IMR-90 (cell line): ENCODE measurements around the gene TPD52L2. TPM values are rescaled to one million over a fixed set of nuclear protein-coding genes. Genes with fewer than 3 reads are reported as not detected.

Source experiments
- ATAC-seq: fragments of 200-7000 bp; cut with Tn5 transposase; 2 replicates; pipeline ENCODE4 v1.9.1; 2020; ENCODE audit warnings: low read depth, mild to moderate bottlenecking, moderate library complexity
- BruUV-seq: library from RNA; stranded (reverse); fragments of 400-500 nt; replicated peaks from 2 replicates; lab custom pipeline; 2021; lab: Mats Ljungman, UMichigan
- CTCF ChIA-PET: fragments of 300-600 bp; formaldehyde crosslinking; extraction: SDS; loops from one replicate; lab custom pipeline; 2021; ENCODE audit warnings: antibody characterized with exemption; lab: Yijun Ruan, JAX
- POLR2A ChIA-PET: fragments of 300-600 bp; sonication (Branson Sonifier 250); formaldehyde crosslinking; loops from one replicate; lab custom pipeline; 2022; ENCODE audit warnings: antibody characterized with exemption; ENCODE audit not compliant: unreplicated experiment; lab: Charles Lee
- DNase-seq: peaks from one replicate; pipeline ENCODE4 v3.0.0; 2013
- H2AFZ ChIP-seq: replicated peaks from 2 replicates; pipeline ENCODE3; 2013; ENCODE audit warnings: low read length, mild to moderate bottlenecking; ENCODE audit not compliant: poor library complexity
- H2AK5ac ChIP-seq: 2 replicates; pipeline ENCODE4 v1.6.1; 2013; ENCODE audit warnings: low read depth, low read length, inconsistent platforms
- H2AK9ac ChIP-seq: replicated peaks from 2 replicates; pipeline ENCODE3; 2013; ENCODE audit warnings: mild to moderate bottlenecking, low read depth, low read length, moderate library complexity; ENCODE audit not compliant: poor library complexity
- H2BK120ac ChIP-seq: 2 replicates; pipeline ENCODE4 v1.6.1; 2013; ENCODE audit warnings: low read depth, low read length, inconsistent platforms
- H2BK15ac ChIP-seq: 3 replicates; pipeline ENCODE4 v1.6.1; 2013; ENCODE audit warnings: low read depth, low read length, inconsistent platforms
- H2BK20ac ChIP-seq: 2 replicates; pipeline ENCODE4 v1.6.1; 2013; ENCODE audit warnings: low read depth, mild to moderate bottlenecking, inconsistent platforms, low read length, moderate library complexity
- H2BK5ac ChIP-seq: 2 replicates; pipeline ENCODE4 v1.6.1; 2013; ENCODE audit warnings: mild to moderate bottlenecking, low read depth, low read length, inconsistent platforms; ENCODE audit not compliant: poor library complexity, severe bottlenecking
- H3K14ac ChIP-seq: replicated peaks from 2 replicates; pipeline ENCODE4 v1.6.1; 2013; ENCODE audit warnings: low read depth, low read length, inconsistent platforms
- H3K18ac ChIP-seq: 2 replicates; pipeline ENCODE4 v1.6.1; 2013; ENCODE audit warnings: low read depth, low read length, control low read depth
- H3K23ac ChIP-seq: 2 replicates; pipeline ENCODE4 v1.6.1; 2013; ENCODE audit warnings: low read depth, low read length, inconsistent platforms
- H3K27ac ChIP-seq: 2 replicates; pipeline ENCODE4 v1.5.1; 2013; ENCODE audit warnings: mild to moderate bottlenecking, control low read depth, low read length; ENCODE audit not compliant: insufficient read depth
- H3K27me3 ChIP-seq: 2 replicates; pipeline ENCODE4 v1.6.1; 2013; ENCODE audit warnings: low read length; ENCODE audit not compliant: control insufficient read depth, insufficient read depth
- H3K36me3 ChIP-seq: 2 replicates; pipeline ENCODE4 v1.6.1; 2013; ENCODE audit warnings: low read length, mixed read lengths; ENCODE audit not compliant: control insufficient read depth, insufficient read depth
- H3K4ac ChIP-seq: 2 replicates; pipeline ENCODE4 v1.6.1; 2013; ENCODE audit warnings: low read depth, low read length, inconsistent platforms
- H3K4me1 ChIP-seq: 2 replicates; pipeline ENCODE4 v1.6.1; 2013; ENCODE audit warnings: low read length, mixed read lengths; ENCODE audit not compliant: control insufficient read depth, insufficient read depth
- H3K4me2 ChIP-seq: 2 replicates; pipeline ENCODE4 v1.6.1; 2013; ENCODE audit warnings: low read depth, mild to moderate bottlenecking, control low read depth, low read length, moderate library complexity
- H3K4me3 ChIP-seq: 2 replicates; pipeline ENCODE4 v1.5.1; 2013; ENCODE audit warnings: low read depth, mild to moderate bottlenecking, control low read depth, low read length, moderate library complexity; ENCODE audit not compliant: insufficient read depth
- H3K56ac ChIP-seq: 2 replicates; pipeline ENCODE4 v1.6.1; 2013; ENCODE audit warnings: low read length, inconsistent platforms; ENCODE audit not compliant: insufficient read depth; ENCODE audit errors: extremely low read depth
- H3K79me1 ChIP-seq, 2 experiments: 2 replicates each; pipeline ENCODE4 v1.6.1; 2013; ENCODE audit warnings: low read length in 2 of 2, inconsistent platforms in 1 of 2, low read depth in 1 of 2
- H3K9ac ChIP-seq: 2 replicates; pipeline ENCODE4 v1.6.1; 2013; ENCODE audit warnings: low read depth, low read length, control low read depth
- H3K9me1 ChIP-seq: 2 replicates; pipeline ENCODE4 v1.6.1; 2013; ENCODE audit warnings: low read length, inconsistent platforms; ENCODE audit not compliant: insufficient read depth
- H3K9me3 ChIP-seq: 2 replicates; pipeline ENCODE4 v1.6.1; 2013; ENCODE audit warnings: low read length; ENCODE audit not compliant: control insufficient read depth, insufficient read depth
- H4K20me1 ChIP-seq: 2 replicates; pipeline ENCODE4 v1.6.1; 2013; ENCODE audit warnings: low read length, inconsistent platforms; ENCODE audit not compliant: insufficient read depth
- H4K5ac ChIP-seq: 2 replicates; pipeline ENCODE4 v1.6.1; 2013; ENCODE audit warnings: mild to moderate bottlenecking, low read depth, low read length, control low read depth
- H4K8ac ChIP-seq, 2 experiments: 2 replicates each; pipeline ENCODE4 v1.6.1; 2013; ENCODE audit warnings: low read depth in 2 of 2, low read length in 2 of 2, control low read depth in 1 of 2, inconsistent platforms in 1 of 2
- H4K91ac ChIP-seq: 2 replicates; pipeline ENCODE4 v1.6.1; 2013; ENCODE audit warnings: low read depth, low read length, inconsistent platforms; ENCODE audit not compliant: insufficient read depth
- BHLHE40 ChIP-seq: fragments of 150-350 bp; IDR thresholded peaks from 2 replicates; pipeline ENCODE4 v1.6.1; 2016; ENCODE audit warnings: mild to moderate bottlenecking, low read depth, low read length
- CEBPB ChIP-seq: IDR thresholded peaks from 2 replicates; pipeline ENCODE4 v1.6.1; 2012; ENCODE audit warnings: low read depth, low read length, improper control_type of control experiment
- CHD1 ChIP-seq: IDR thresholded peaks from 2 replicates; pipeline ENCODE4 v1.6.1; 2012; ENCODE audit warnings: low read depth, low read length, improper control_type of control experiment
- FOS ChIP-seq: fragments of 150-350 bp; IDR thresholded peaks from 2 replicates; pipeline ENCODE4 v1.6.1; 2016; ENCODE audit warnings: low read depth, low read length
- MAFK ChIP-seq: IDR thresholded peaks from 2 replicates; pipeline ENCODE4 v1.6.1; 2012; ENCODE audit warnings: low read depth, low read length, improper control_type of control experiment
- MAZ ChIP-seq: IDR thresholded peaks from 2 replicates; pipeline ENCODE4 v1.6.1; 2012; ENCODE audit warnings: low read depth, mild to moderate bottlenecking, low read length, improper control_type of control experiment, moderate library complexity, borderline replicate concordance
- MXI1 ChIP-seq: IDR thresholded peaks from 2 replicates; pipeline ENCODE4 v1.6.1; 2012; ENCODE audit warnings: low read depth, mild to moderate bottlenecking, low read length, moderate library complexity, borderline replicate concordance
- NFE2L2 ChIP-seq: fragments of 150-350 bp; IDR thresholded peaks from 2 replicates; pipeline ENCODE4 v1.6.1; 2016; ENCODE audit warnings: low read depth, mild to moderate bottlenecking, low read length
- POLR2A ChIP-seq: IDR thresholded peaks from 2 replicates; pipeline ENCODE4 v1.6.1; 2012; ENCODE audit warnings: mild to moderate bottlenecking, low read depth, low read length
- RAD21 ChIP-seq: IDR thresholded peaks from 2 replicates; pipeline ENCODE4 v1.6.1; 2012; ENCODE audit warnings: low read length, improper control_type of control experiment
- RCOR1 ChIP-seq: IDR thresholded peaks from 2 replicates; pipeline ENCODE4 v1.6.1; 2012; ENCODE audit warnings: mild to moderate bottlenecking, low read length, improper control_type of control experiment; ENCODE audit not compliant: insufficient replicate concordance
- RFX5 ChIP-seq: IDR thresholded peaks from 2 replicates; pipeline ENCODE4 v1.8.0; 2012; ENCODE audit warnings: low read depth, mild to moderate bottlenecking, low read length, moderate library complexity
- SMC3 ChIP-seq: fragments of 150-350 bp; IDR thresholded peaks from 2 replicates; pipeline ENCODE4 v1.6.1; 2016; ENCODE audit warnings: low read depth, mild to moderate bottlenecking, antibody characterized with exemption, low read length, moderate library complexity
- WGBS, 2 experiments: methylation state at CpG; one replicate each; pipeline versions ENCODE4 v1.1.5 to v1.1.7; 2013; ENCODE audit warnings: missing lambda C conversion rate in 2 of 2; ENCODE audit not compliant: insufficient read length in 1 of 2; ENCODE audit errors: extremely low coverage in 2 of 2; 5-methylcytosine and 5-hydroxymethylcytosine counted together
- dilution Hi-C: fragments of 300-500 bp; cut with HindIII; formaldehyde crosslinking; loops from one replicate; pipeline ENCODE4 v1.14.3; 2018; ENCODE audit warnings: low sequenced_read_pairs; ENCODE audit not compliant: unreplicated experiment
- in situ Hi-C: fragments of 300-500 bp; cut with MboI; formaldehyde crosslinking; loops from 3 replicates; pipeline ENCODE4 v1.14.3; 2019; ENCODE audit warnings: low sequenced_read_pairs, inconsistent platforms, mixed read lengths
- intact Hi-C: fragments of 100-400 bp; cut with micrococcal nuclease; formaldehyde crosslinking; loops from 2 replicates; pipeline ENCODE4 v1.10.0; 2022
- polyA plus RNA-seq, 3 experiments: library from polyadenylated mRNA; depleted of rRNA; stranded (reverse); fragments of >200 nt; gene quantifications; 2 replicates each; pipeline ENCODE4 v1.2.3, GENCODE V29; 2012; ENCODE audit warnings: low replicate concordance in 1 of 3
- total RNA-seq: library from RNA; depleted of rRNA; stranded (reverse); fragments of >200 nt; gene quantifications from 2 replicates; pipeline ENCODE4 v1.2.3, GENCODE V29; 2012
- TF ChIP-seq, protein P1 (sequence below): fragments of 150-350 bp; IDR thresholded peaks from 2 replicates; pipeline ENCODE4 v1.6.1; 2016; ENCODE audit warnings: low read depth, mild to moderate bottlenecking, low read length, moderate library complexity, borderline replicate concordance
- TF ChIP-seq, protein P2 (sequence below): conservative IDR thresholded peaks from 2 replicates; pipeline ENCODE4 v1.5.1; 2012; ENCODE audit warnings: mild to moderate bottlenecking, low read depth, low read length, improper control_type of control experiment
- TF ChIP-seq, protein P3 (sequence below): fragments of 150-350 bp; IDR thresholded peaks from 2 replicates; pipeline ENCODE4 v1.6.1; 2017; ENCODE audit warnings: mild to moderate bottlenecking, antibody characterized with exemption, low read length, low read depth

The TPD52L2 gene
- total and polyA plus RNA-seq, 2 of the 4 experiments (the other 2 are of a cell fraction) = 113 to 189 TPM

DNA sequence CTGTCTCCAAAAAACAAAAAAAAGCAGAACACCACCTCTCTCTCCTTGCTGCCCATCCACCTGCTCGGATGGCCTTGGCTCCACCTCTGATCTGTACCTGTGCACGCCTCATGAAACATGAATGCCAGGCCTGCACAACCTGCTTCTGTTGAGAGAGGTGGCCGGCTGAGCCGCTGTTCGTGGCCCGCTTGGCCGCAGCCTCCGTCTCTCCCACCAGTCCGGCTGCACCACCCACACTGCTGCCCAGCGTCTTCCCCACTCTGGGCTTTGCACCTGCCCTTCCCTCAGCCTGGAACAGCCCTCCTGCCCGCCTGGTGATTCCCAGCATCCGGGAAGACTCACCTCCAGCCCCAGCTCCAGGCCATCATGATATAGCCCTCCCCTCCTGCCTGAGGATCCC lies 21.8 kb upstream of the TPD52L2 start:
- Histone ChIP-seq H3K27ac (no peak overlapping the region), H3K27me3 (peaks cover 6% of the 10 kb centered on the region), H3K9me3 (no peaks in the 10 kb centered on the region), H3K4me1 (peaks cover 8% of the 10 kb centered on the region), H4K91ac (no peak overlapping the region), H3K36me3 (no peaks in the 10 kb centered on the region), H2AK5ac (no peak overlapping the region), H2BK15ac (no peak overlapping the region), H3K56ac (no peak overlapping the region), H4K20me1 (no peaks in the 10 kb centered on the region), H3K9me1 (0 out of 2 replicates have a peak, but pooled peaks cover 5% of the 10 kb centered on the region), H4K8ac (no peak overlapping the region), H3K4me3 (no peak overlapping the region), H2AK9ac (no peak overlapping the region), H4K5ac (no peak overlapping the region), H2BK20ac (no peak overlapping the region), H3K79me1 (no peaks in the 10 kb centered on the region), H3K4ac (no peak overlapping the region), H2BK5ac (no peak overlapping the region), H3K9ac (no peak overlapping the region), H3K23ac (no peak overlapping the region), H3K18ac (no peak overlapping the region), H3K4me2 (no peak overlapping the region), H2BK120ac (no peak overlapping the region), H2AFZ (no peak overlapping the region), H3K14ac (no peak overlapping the region)
- TF ChIP-seq RCOR1 = no peak
- TF ChIP-seq RAD21 = no peak
- TF ChIP-seq BHLHE40 = no peak
- TF ChIP-seq FOS = no peak
- TF ChIP-seq SMC3 = no peak
- TF ChIP-seq NFE2L2 = no peak
- no peak for TF ChIP-seq MAFK
- TF ChIP-seq POLR2A = no peak
- TF ChIP-seq RFX5 = no peak
- TF ChIP-seq, protein P1, sequence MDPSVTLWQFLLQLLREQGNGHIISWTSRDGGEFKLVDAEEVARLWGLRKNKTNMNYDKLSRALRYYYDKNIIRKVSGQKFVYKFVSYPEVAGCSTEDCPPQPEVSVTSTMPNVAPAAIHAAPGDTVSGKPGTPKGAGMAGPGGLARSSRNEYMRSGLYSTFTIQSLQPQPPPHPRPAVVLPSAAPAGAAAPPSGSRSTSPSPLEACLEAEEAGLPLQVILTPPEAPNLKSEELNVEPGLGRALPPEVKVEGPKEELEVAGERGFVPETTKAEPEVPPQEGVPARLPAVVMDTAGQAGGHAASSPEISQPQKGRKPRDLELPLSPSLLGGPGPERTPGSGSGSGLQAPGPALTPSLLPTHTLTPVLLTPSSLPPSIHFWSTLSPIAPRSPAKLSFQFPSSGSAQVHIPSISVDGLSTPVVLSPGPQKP = no peak
- TF ChIP-seq, protein P2, sequence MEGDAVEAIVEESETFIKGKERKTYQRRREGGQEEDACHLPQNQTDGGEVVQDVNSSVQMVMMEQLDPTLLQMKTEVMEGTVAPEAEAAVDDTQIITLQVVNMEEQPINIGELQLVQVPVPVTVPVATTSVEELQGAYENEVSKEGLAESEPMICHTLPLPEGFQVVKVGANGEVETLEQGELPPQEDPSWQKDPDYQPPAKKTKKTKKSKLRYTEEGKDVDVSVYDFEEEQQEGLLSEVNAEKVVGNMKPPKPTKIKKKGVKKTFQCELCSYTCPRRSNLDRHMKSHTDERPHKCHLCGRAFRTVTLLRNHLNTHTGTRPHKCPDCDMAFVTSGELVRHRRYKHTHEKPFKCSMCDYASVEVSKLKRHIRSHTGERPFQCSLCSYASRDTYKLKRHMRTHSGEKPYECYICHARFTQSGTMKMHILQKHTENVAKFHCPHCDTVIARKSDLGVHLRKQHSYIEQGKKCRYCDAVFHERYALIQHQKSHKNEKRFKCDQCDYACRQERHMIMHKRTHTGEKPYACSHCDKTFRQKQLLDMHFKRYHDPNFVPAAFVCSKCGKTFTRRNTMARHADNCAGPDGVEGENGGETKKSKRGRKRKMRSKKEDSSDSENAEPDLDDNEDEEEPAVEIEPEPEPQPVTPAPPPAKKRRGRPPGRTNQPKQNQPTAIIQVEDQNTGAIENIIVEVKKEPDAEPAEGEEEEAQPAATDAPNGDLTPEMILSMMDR = no peak
- TF ChIP-seq MXI1 = no peak
- TF ChIP-seq CHD1 = no peak
- TF ChIP-seq, protein P3, sequence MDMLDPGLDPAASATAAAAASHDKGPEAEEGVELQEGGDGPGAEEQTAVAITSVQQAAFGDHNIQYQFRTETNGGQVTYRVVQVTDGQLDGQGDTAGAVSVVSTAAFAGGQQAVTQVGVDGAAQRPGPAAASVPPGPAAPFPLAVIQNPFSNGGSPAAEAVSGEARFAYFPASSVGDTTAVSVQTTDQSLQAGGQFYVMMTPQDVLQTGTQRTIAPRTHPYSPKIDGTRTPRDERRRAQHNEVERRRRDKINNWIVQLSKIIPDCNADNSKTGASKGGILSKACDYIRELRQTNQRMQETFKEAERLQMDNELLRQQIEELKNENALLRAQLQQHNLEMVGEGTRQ = no peak
- TF ChIP-seq CEBPB = no peak
- no peak for TF ChIP-seq MAZ
- DNase-seq = no peak
- dilution Hi-C loops (no loop called here), intact Hi-C loops (no loop called here), in situ Hi-C loops (no loop called here)
- no TSS peak for BruUV-seq
- ChIA-PET CTCF (no interaction called here), POLR2A (no interaction called here)
- no peak for ATAC-seq
- 63% methylated on average over 2 of the region's 12 CpGs; no CpG with 5 or more reads in 1 of the 2 experiments for WGBS, 2 experiments
